ENCODE data around the gene PEX7.

DNA sequence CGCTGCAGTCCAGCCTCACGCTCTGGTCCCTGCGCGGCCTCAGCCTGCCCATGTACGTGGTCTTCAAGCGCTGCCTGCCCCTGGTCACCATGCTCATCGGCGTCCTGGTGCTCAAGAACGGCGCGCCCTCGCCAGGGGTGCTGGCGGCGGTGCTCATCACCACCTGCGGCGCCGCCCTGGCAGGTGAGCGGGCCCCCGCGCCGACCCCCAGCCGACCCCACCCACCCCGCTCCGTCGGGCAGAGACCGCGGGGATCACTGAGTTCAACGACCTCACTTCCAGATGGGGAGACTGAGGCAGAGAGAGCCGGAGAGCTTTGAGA, 100.3 kb downstream of the PEX7 start:
- TF ChIP-seq CTCF (IDR thresholded peaks at IDR 0.05) (no peak), POLR2A (IDR thresholded peaks at IDR 0.05) (no peak), POLR2AphosphoS5 (IDR thresholded peaks at IDR 0.05; ENCODE audit: insufficient read depth in 1 of 2, low read depth in 1 of 2) (no peak)

Measured in vagina (tissue), 2 donors.